K562 (cell line): Measurements from ENCODE around the gene EXO5. TPM values are rescaled to one million over a fixed set of nuclear protein-coding genes. Genes with fewer than 3 reads are reported as not detected.

ENCODE experiments used
- L3MBTL2 ChIP-seq: fragments of 450-650 bp; IDR thresholded peaks from 2 replicates; pipeline ENCODE4 v1.6.1; 2016; ENCODE audit warnings: mild to moderate bottlenecking, moderate library complexity
- POLR2G ChIP-seq: fragments of 200-400 bp; formaldehyde crosslinking; IDR thresholded peaks from 2 replicates; pipeline ENCODE4 v1.6.1; 2017; ENCODE audit warnings: low read depth, mild to moderate bottlenecking, antibody characterized with exemption, low read length, moderate library complexity
- ZNF239 ChIP-seq: fragments of 250-450 bp; sonication (Bioruptor Pico); IDR thresholded peaks from 2 replicates; pipeline ENCODE4 v1.4.0; 2020; ENCODE audit warnings: mild to moderate bottlenecking
- polyA plus RNA-seq, 8 experiments: library from polyadenylated mRNA; depleted of rRNA in 4 of 8; stranded (reverse) in 5 of 8; unstranded in 3 of 8; fragments of >200 nt; fragmentation: Nextera tagmentation in 2 of 8; fragmentation: Illumina TruSeq in 1 of 8; extraction: Ambion mirVana in 2 of 8; extraction: Trizol in 1 of 8; gene quantifications; 2 replicates each; pipeline versions ENCODE4 v1.2.1 to v1.2.3, GENCODE V29; 2011 to 2014; ENCODE audit warnings: inconsistent platforms in 1 of 8, missing spikeins in 1 of 8
- total RNA-seq, 7 experiments: library from RNA; depleted of rRNA in 6 of 7; stranded (reverse); fragments of >200 nt in 6 of 7; fragmentation: Illumina TruSeq in 2 of 7; extraction: Trizol in 2 of 7; gene quantifications; 2 replicates each; pipeline versions ENCODE4 v1.2.1 to v1.2.3, GENCODE V29; 2011 to 2021; ENCODE audit warnings: low replicate concordance in 1 of 7
- TF ChIP-seq, protein P1 (sequence below): fragments of 450-650 bp; formaldehyde crosslinking; IDR thresholded peaks from 2 replicates; pipeline ENCODE4 v1.4.0; 2020; ENCODE audit warnings: mild to moderate bottlenecking
- TF ChIP-seq, protein P2 (sequence below): fragments of 450-650 bp; IDR thresholded peaks from 2 replicates; pipeline ENCODE4 v1.6.1; 2016; ENCODE audit warnings: mild to moderate bottlenecking, moderate library complexity
- TF ChIP-seq, protein P3 (sequence below), 2 experiments: fragments of 450-650 bp; conservative IDR thresholded peaks; 2 replicates each; pipeline ENCODE4 v1.6.1; 2017; ENCODE audit warnings: mild to moderate bottlenecking in 2 of 2, moderate library complexity in 2 of 2

Gene EXO5
- total and polyA plus RNA-seq, 9 of the 15 experiments (the other 6 are each of a cell fraction or from before 2014, with no cell fraction given): 1.1 to 4.3 (median 2.8) TPM

DNA sequence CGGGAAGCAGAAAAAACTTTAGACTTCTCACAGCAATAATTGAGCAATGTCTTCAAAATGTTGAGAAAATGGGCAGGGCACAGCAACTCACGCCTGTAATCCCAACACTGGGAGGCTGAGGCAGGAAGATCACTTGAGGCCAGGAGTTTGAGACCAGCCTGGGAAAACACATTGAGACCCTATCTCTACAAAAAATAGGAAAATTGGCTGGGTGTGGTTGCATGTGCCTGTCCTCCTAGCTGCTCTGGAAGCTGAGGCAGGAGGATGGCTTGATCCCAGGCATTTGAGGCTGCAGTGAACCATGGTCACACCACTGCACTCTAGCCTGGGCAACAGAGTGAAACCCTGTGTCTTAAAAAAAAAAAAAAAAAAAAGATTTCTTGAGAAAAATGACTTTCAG lies 39.2 kb upstream of the EXO5 start (continued):
- TF ChIP-seq, protein P1, sequence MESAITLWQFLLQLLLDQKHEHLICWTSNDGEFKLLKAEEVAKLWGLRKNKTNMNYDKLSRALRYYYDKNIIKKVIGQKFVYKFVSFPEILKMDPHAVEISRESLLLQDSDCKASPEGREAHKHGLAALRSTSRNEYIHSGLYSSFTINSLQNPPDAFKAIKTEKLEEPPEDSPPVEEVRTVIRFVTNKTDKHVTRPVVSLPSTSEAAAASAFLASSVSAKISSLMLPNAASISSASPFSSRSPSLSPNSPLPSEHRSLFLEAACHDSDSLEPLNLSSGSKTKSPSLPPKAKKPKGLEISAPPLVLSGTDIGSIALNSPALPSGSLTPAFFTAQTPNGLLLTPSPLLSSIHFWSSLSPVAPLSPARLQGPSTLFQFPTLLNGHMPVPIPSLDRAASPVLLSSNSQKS: no peak
- TF ChIP-seq ZNF239 (CRISPR knock-in tag): no peak
- TF ChIP-seq, protein P2, sequence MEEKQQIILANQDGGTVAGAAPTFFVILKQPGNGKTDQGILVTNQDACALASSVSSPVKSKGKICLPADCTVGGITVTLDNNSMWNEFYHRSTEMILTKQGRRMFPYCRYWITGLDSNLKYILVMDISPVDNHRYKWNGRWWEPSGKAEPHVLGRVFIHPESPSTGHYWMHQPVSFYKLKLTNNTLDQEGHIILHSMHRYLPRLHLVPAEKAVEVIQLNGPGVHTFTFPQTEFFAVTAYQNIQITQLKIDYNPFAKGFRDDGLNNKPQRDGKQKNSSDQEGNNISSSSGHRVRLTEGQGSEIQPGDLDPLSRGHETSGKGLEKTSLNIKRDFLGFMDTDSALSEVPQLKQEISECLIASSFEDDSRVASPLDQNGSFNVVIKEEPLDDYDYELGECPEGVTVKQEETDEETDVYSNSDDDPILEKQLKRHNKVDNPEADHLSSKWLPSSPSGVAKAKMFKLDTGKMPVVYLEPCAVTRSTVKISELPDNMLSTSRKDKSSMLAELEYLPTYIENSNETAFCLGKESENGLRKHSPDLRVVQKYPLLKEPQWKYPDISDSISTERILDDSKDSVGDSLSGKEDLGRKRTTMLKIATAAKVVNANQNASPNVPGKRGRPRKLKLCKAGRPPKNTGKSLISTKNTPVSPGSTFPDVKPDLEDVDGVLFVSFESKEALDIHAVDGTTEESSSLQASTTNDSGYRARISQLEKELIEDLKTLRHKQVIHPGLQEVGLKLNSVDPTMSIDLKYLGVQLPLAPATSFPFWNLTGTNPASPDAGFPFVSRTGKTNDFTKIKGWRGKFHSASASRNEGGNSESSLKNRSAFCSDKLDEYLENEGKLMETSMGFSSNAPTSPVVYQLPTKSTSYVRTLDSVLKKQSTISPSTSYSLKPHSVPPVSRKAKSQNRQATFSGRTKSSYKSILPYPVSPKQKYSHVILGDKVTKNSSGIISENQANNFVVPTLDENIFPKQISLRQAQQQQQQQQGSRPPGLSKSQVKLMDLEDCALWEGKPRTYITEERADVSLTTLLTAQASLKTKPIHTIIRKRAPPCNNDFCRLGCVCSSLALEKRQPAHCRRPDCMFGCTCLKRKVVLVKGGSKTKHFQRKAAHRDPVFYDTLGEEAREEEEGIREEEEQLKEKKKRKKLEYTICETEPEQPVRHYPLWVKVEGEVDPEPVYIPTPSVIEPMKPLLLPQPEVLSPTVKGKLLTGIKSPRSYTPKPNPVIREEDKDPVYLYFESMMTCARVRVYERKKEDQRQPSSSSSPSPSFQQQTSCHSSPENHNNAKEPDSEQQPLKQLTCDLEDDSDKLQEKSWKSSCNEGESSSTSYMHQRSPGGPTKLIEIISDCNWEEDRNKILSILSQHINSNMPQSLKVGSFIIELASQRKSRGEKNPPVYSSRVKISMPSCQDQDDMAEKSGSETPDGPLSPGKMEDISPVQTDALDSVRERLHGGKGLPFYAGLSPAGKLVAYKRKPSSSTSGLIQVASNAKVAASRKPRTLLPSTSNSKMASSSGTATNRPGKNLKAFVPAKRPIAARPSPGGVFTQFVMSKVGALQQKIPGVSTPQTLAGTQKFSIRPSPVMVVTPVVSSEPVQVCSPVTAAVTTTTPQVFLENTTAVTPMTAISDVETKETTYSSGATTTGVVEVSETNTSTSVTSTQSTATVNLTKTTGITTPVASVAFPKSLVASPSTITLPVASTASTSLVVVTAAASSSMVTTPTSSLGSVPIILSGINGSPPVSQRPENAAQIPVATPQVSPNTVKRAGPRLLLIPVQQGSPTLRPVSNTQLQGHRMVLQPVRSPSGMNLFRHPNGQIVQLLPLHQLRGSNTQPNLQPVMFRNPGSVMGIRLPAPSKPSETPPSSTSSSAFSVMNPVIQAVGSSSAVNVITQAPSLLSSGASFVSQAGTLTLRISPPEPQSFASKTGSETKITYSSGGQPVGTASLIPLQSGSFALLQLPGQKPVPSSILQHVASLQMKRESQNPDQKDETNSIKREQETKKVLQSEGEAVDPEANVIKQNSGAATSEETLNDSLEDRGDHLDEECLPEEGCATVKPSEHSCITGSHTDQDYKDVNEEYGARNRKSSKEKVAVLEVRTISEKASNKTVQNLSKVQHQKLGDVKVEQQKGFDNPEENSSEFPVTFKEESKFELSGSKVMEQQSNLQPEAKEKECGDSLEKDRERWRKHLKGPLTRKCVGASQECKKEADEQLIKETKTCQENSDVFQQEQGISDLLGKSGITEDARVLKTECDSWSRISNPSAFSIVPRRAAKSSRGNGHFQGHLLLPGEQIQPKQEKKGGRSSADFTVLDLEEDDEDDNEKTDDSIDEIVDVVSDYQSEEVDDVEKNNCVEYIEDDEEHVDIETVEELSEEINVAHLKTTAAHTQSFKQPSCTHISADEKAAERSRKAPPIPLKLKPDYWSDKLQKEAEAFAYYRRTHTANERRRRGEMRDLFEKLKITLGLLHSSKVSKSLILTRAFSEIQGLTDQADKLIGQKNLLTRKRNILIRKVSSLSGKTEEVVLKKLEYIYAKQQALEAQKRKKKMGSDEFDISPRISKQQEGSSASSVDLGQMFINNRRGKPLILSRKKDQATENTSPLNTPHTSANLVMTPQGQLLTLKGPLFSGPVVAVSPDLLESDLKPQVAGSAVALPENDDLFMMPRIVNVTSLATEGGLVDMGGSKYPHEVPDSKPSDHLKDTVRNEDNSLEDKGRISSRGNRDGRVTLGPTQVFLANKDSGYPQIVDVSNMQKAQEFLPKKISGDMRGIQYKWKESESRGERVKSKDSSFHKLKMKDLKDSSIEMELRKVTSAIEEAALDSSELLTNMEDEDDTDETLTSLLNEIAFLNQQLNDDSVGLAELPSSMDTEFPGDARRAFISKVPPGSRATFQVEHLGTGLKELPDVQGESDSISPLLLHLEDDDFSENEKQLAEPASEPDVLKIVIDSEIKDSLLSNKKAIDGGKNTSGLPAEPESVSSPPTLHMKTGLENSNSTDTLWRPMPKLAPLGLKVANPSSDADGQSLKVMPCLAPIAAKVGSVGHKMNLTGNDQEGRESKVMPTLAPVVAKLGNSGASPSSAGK: peak; percentile 73
- TF ChIP-seq, protein P3, sequence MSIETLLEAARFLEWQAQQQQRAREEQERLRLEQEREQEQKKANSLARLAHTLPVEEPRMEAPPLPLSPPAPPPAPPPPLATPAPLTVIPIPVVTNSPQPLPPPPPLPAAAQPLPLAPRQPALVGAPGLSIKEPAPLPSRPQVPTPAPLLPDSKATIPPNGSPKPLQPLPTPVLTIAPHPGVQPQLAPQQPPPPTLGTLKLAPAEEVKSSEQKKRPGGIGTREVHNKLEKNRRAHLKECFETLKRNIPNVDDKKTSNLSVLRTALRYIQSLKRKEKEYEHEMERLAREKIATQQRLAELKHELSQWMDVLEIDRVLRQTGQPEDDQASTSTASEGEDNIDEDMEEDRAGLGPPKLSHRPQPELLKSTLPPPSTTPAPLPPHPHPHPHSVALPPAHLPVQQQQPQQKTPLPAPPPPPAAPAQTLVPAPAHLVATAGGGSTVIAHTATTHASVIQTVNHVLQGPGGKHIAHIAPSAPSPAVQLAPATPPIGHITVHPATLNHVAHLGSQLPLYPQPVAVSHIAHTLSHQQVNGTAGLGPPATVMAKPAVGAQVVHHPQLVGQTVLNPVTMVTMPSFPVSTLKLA (conservative IDR thresholded peaks at IDR 0.05): no peak
- 0 out of 2 replicates have a peak, but pooled peaks have one; percentile 23 for TF ChIP-seq POLR2G
- TF ChIP-seq L3MBTL2: peak; percentile 53; the same call in 1 of the 2 replicates
